ENCODE measurements around the gene IFT43.

Gene IFT43

DNA sequence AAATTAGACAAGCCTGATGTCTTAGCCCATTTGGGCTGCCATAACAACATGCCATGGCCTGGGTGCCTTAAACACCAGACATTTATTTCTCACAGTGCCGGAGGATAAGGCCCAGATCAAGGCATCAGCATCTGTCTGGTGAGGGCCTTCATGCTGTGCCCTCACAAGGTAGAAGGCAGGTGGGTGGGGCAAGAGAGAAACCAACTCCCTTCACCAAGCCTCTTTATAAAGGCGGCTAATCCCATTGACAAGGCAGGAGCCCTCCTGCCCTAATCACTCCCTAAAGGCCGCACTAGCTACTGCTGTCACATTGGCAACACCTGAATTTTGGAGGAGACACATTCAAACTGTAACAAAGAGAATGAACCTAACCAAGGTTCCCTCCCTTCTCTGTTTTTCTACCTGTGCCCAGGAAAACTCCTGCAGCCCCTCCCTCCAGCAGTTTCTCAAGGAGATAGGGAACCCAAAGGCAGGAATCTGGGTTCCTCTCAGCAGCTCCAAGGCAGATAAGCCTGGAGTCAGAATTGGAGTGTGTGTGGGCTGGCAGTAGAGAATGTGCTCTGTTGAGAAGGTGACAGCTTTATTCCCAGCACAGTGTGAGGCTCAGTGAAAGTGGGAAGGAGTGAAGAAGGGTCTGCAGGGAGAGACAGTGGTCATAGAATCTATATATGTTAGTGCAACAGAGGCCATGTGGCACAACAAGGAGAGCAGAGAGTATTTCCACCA is 144.5 kb downstream of the IFT43 start:
- H3K27ac ChIP-seq: no peak overlapping the region
- H3K4me3 ChIP-seq: no peak overlapping the region

DNA sequence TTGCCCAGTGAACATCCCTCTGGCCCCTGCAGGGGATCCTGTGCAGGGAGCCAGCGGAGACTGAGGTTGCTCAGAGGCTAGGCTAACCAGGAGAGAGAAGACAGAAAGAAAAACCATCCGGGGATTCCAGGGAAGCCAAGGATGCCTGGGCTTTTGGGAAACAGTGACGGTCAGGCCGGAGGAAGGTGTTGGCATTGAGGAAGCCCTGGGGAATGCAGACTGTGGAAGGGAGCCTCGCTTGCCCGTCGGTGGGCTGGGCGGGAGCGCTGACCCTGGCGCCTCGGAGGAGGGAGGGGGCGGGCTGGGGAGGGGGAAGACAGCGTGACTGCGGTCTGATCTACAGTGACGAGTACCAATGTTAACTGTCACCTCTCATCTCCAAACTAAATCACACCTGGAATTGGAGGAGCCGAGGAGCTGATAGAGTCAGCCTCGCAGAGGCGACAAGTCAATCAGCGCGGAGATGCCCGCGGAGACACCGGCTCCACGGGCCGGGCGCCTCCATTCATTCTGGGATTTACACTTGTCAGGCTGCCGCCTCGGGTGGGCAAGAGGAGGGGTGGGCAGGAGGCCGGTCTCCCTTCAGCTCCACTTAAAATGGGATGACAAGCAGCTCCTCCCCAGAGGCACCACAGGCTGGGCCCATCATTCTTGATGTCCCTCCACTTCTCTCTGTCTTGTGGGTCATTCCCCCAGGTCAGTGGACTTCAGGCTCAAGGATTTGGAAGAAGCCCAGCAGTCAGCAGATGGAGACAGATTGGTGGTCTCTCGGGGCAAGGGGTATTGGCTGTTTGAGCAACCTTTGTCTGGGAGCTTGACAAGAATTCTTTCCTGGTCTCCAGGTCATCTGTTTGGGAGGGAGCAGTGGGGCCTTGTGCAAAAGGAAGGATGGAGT is 145.8 kb downstream of the IFT43 start:
- Histone ChIP-seq H3K27ac (no peak overlapping the region), H3K4me3 (no peak overlapping the region)

DNA sequence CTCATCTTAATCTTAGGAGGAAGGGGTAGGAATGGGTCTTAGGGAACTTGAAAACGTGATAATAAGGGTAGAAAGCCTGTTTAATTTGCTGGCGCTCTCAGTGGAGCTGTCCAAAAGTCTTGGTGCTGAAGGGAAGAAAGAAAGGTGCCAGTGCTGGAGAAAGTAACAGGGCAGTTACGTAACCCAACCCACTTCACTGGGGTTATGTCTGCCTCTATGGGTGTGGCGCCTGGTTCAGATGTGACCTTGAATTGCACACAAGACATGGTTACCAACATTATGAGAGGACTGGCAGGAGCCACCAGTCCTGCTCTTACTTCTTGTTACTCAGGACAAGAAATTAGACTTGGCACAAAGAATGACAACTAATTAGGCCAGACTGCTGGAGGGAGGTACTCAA is 147.5 kb downstream of the IFT43 start:
- H3K4me3 ChIP-seq: no peak overlapping the region
- no peak overlapping the region for H3K27ac ChIP-seq
